SK-N-SH (cell line): ENCODE measurements around the gene LMO2.

Source experiments
- CHD2 ChIP-seq: fragments of 150-350 bp; IDR thresholded peaks from 2 replicates; pipeline ENCODE4 v1.6.1; 2018; ENCODE audit warnings: low read length; ENCODE audit not compliant: partially characterized antibody
- CTCF ChIP-seq: fragments of 200-600 bp; sonication (generic); IDR thresholded peaks from 2 replicates; pipeline ENCODE4 v1.6.1; 2017; ENCODE audit warnings: antibody characterized with exemption, mild to moderate bottlenecking, moderate library complexity
- EP300 ChIP-seq, 2 experiments: IDR thresholded peaks; 2 replicates each; pipeline versions ENCODE4 v1.4.0 to v1.6.1; 2012; ENCODE audit warnings: borderline replicate concordance in 1 of 2, low read depth in 1 of 2, low read length in 1 of 2
- EZH2phosphoT487 ChIP-seq: fragments of 200-600 bp; sonication (generic); IDR thresholded peaks from 2 replicates; pipeline ENCODE4 v1.6.1; 2017; ENCODE audit warnings: low read depth, mixed run types, mild to moderate bottlenecking, antibody characterized with exemption, moderate library complexity, borderline replicate concordance
- GABPA ChIP-seq: IDR thresholded peaks from 2 replicates; pipeline ENCODE4 v1.4.0; 2012; ENCODE audit warnings: low read depth, mild to moderate bottlenecking
- MAX ChIP-seq: IDR thresholded peaks from 2 replicates; pipeline ENCODE4 v1.4.0; 2012; ENCODE audit warnings: low read depth
- POLR2AphosphoS5 ChIP-seq: IDR thresholded peaks from 2 replicates; pipeline ENCODE4 v1.6.1; 2012; ENCODE audit warnings: low read depth, low read length
- SIN3A ChIP-seq: IDR thresholded peaks from 2 replicates; pipeline ENCODE4 v1.6.1; 2012; ENCODE audit warnings: low read depth, mild to moderate bottlenecking, low read length, moderate library complexity, borderline replicate concordance
- SMC3 ChIP-seq: IDR thresholded peaks from 2 replicates; pipeline ENCODE4 v1.6.1; 2012; ENCODE audit warnings: low read depth, low read length, improper control_type of control experiment
- USF2 ChIP-seq: fragments of 150-350 bp; IDR thresholded peaks from 2 replicates; pipeline ENCODE4 v1.6.1; 2017; ENCODE audit warnings: antibody characterized with exemption, low read length, low read depth, borderline replicate concordance
- YY1 ChIP-seq: IDR thresholded peaks from 2 replicates; pipeline ENCODE4 v1.4.0; 2012; ENCODE audit warnings: low read depth, mild to moderate bottlenecking
- ZBTB33 ChIP-seq: IDR thresholded peaks from 2 replicates; pipeline ENCODE4 v1.4.0; 2012; ENCODE audit warnings: low read depth, borderline replicate concordance

- TF ChIP-seq CTCF = no peak
- TF ChIP-seq GABPA = no peak
- TF ChIP-seq ZBTB33 = no peak
- no peak for TF ChIP-seq CHD2
- no peak for TF ChIP-seq SMC3
- TF ChIP-seq YY1 = no peak
- TF ChIP-seq EP300 (IDR thresholded peaks at IDR 0.05; ENCODE audit: borderline replicate concordance in 1 of 2, low read depth in 1 of 2, low read length in 1 of 2) = no peak
- TF ChIP-seq MAX = no peak
- TF ChIP-seq USF2 = no peak
- no peak for TF ChIP-seq POLR2AphosphoS5
- no peak for TF ChIP-seq SIN3A
- TF ChIP-seq EZH2phosphoT487 = no peak
These were observed 63.1 kb downstream of the LMO2 start for GRCh38 chr11:33828604-33829429.
